OCI-LY3 (cell line): ENCODE data around the gene ASCC2.
"Not testable (repeated sequence)": the region's sequence is repeated elsewhere in the genome, so short reads cannot be mapped to it uniquely, and the experiment has no call there.

Experiments
- H2AFZ ChIP-seq: fragments of 200-600, 300-600 bp; shearing (Covaris generic); 2 replicates; pipeline ENCODE4 v1.6.0; 2014; ENCODE audit warnings: antibody characterized with exemption, low read depth, low read length
- H3K27ac ChIP-seq: fragments of 200-600, 300-600 bp; sonication (generic); 2 replicates; pipeline ENCODE4 v1.5.1; 2014; ENCODE audit warnings: mild to moderate bottlenecking, low read length, moderate library complexity, mixed read lengths
- H3K27me3 ChIP-seq: fragments of 200-600, 300-600 bp; sonication (generic); 2 replicates; pipeline ENCODE4 v1.6.1; 2014; ENCODE audit warnings: low read depth, low read length, mixed read lengths
- H3K36me3 ChIP-seq: fragments of 200-600, 300-600 bp; sonication (generic); replicated peaks from 2 replicates; pipeline ENCODE3; 2014; ENCODE audit warnings: low read depth, low read length, mixed read lengths
- H3K4me1 ChIP-seq: fragments of 300-600, 200-600 bp; sonication (generic); 2 replicates; pipeline ENCODE4 v1.6.1; 2014; ENCODE audit warnings: low read length, mixed read lengths
- H3K4me2 ChIP-seq: fragments of 200-600, 300-600 bp; sonication (generic); 2 replicates; pipeline ENCODE4 v1.6.1; 2014; ENCODE audit warnings: low read length, mixed read lengths
- H3K4me3 ChIP-seq: fragments of 300-600, 200-600 bp; sonication (generic); 2 replicates; pipeline ENCODE4 v1.5.1; 2014; ENCODE audit warnings: antibody characterized with exemption, mild to moderate bottlenecking, low read length, moderate library complexity
- H3K79me2 ChIP-seq: fragments of 300-600, 200-600 bp; shearing (Covaris generic); 2 replicates; pipeline ENCODE4 v1.6.1; 2014; ENCODE audit warnings: mild to moderate bottlenecking, low read length, mixed read lengths
- H3K9ac ChIP-seq: fragments of 300-600, 200-600 bp; shearing (Covaris generic); 2 replicates; pipeline ENCODE4 v1.6.0; 2014; ENCODE audit warnings: mild to moderate bottlenecking, low read length, moderate library complexity
- H3K9me3 ChIP-seq: fragments of 200-600, 300-600 bp; shearing (Covaris generic); 2 replicates; pipeline ENCODE4 v1.6.1; 2014; ENCODE audit warnings: low read length, mixed read lengths; ENCODE audit not compliant: insufficient read depth
- H4K20me1 ChIP-seq: fragments of 200-600, 300-600 bp; sonication (generic); 2 replicates; pipeline ENCODE4 v1.6.1; 2016; ENCODE audit warnings: low read length, mixed read lengths; ENCODE audit not compliant: insufficient read depth
- CTCF ChIP-seq: fragments of 200-600, 300-600 bp; sonication (generic); IDR thresholded peaks from 2 replicates; pipeline ENCODE4 v1.5.1; 2014; ENCODE audit warnings: antibody characterized with exemption, low read length, low read depth
- EZH2phosphoT487 ChIP-seq: fragments of 200-600 bp; shearing (Covaris generic); IDR thresholded peaks from 2 replicates; pipeline ENCODE4 v1.6.1; 2018; ENCODE audit warnings: antibody characterized with exemption, mixed run types, low read depth

Gene ASCC2

DNA sequence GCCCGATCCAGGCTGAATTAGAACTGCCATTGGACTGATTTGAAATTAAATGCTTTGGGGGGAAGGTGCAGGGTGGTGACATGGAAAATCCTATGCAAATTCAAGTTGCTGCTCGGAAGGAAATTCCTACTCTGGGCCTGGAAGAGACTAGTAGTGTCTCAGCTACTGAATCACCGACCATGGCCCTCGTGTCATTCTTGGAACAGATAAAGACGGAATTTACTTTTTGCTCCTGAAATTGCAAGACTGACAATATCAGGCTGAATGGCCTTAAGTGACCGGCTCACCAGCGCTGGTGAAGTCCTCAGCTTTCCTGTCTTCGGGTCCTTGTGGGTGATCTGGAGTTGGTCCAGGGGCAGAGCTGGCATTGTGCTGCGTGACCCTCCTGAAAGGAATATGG lies 6.1 kb downstream of the ASCC2 start:
- H4K20me1 ChIP-seq, result no peaks in the 10 kb centered on the region

DNA sequence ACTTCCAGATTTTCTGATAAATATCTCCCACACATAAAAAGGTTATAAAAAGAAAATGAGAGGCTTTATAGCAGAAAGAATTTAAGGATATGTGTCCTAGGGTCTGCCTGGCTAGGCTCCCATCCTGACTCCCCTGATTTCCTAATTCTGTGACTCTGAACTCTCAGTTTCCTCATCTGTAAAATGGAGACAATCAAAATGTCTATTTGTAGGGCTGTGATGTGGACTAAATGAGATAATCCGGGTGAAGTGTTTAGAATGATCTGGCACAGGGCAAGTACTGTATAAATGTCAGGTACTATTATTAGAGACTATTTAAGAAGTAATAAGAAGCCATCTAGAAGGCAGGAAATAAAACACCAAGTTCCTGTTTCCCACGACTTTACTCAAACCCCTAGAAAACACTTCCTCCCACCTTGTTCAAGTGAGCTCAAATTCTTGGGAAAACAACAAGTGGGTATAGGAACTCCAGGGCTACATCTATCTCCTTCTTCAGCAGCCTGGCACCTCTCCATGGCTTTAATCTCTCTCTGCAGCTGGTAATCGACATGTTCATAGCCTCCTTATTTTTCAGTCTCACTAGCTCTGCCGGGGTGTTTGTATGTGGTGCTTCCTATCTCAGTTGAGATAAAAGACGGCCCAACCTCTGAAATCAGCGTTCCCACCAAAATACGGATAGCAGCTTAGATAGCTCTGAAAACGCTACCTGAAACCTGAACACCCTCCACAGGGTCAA lies 6.7 kb downstream of the ASCC2 start:
- Histone ChIP-seq H3K4me1 (no peaks in the 10 kb centered on the region), H3K4me2 (no peak overlapping the region), H3K9ac (no peak overlapping the region), H3K27ac (no peak overlapping the region), H3K79me2 (0 out of 2 replicates have a peak, but pooled peaks cover 3% of the 10 kb centered on the region), H3K36me3 (peaks cover 23% of the 10 kb centered on the region), H2AFZ (no peak overlapping the region), H3K9me3 (no peaks in the 10 kb centered on the region), H3K4me3 (no peak overlapping the region), H4K20me1 (no peaks in the 10 kb centered on the region), H3K27me3 (no peaks in the 10 kb centered on the region)
- no peak for TF ChIP-seq EZH2phosphoT487
- no peak for TF ChIP-seq CTCF

More for the DNA sequence above, 6.1 kb downstream of the ASCC2 start:
- Histone ChIP-seq H3K36me3 (peaks cover 23% of the 10 kb centered on the region), H3K4me3 (no peak overlapping the region), H2AFZ (no peak overlapping the region), H3K79me2 (peaks cover 8% of the 10 kb centered on the region), H3K9me3 (no peaks in the 10 kb centered on the region), H3K27ac (no peak overlapping the region), H3K4me2 (no peak overlapping the region), H3K9ac (no peak overlapping the region), H3K4me1 (peaks cover 2% of the 10 kb centered on the region), H3K27me3 (no peaks in the 10 kb centered on the region)
- TF ChIP-seq CTCF (no peak), EZH2phosphoT487 (no peak)

- Histone ChIP-seq H3K27me3 (no peaks in the 10 kb centered on the region), H3K36me3 (peaks cover 23% of the 10 kb centered on the region), H3K79me2 (0 out of 2 replicates have a peak, but pooled peaks cover 1% of the 10 kb centered on the region), H3K9me3 (no peaks in the 10 kb centered on the region), H2AFZ (no peak overlapping the region), H3K27ac (no peak overlapping the region), H3K4me2 (no peak overlapping the region), H3K4me3 (no peak overlapping the region), H3K4me1 (no peaks in the 10 kb centered on the region), H4K20me1 (no peaks in the 10 kb centered on the region), H3K9ac (no peak overlapping the region)
- TF ChIP-seq EZH2phosphoT487 (no peak), CTCF (no peak)
These were observed 7.5 kb downstream of the ASCC2 start for GRCh38 chr22:29830585-29830984.

DNA sequence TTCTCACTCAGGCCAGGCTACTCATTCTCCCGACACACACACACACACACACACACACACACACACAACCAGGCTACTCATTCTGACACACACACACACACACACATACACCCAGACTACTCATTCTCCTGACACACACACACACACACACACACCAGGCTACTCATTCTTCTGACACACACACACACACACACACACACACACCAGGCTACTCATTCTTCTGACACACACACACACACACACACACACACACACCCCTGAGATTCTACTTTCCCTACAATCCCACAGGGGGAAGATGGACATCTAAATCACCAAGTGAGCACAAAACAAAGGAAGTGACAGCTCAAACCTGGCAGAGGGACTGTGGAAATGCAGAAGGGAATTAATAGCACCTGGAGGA lies 10.3 kb downstream of the ASCC2 start:
- not testable (repeated sequence) for H3K4me1 ChIP-seq, H3K27ac ChIP-seq, H3K9me3 ChIP-seq, H3K79me2 ChIP-seq, H4K20me1 ChIP-seq, H3K27me3 ChIP-seq, H2AFZ ChIP-seq, H3K4me3 ChIP-seq, H3K4me2 ChIP-seq, H3K9ac ChIP-seq
- H3K36me3 ChIP-seq, result peaks cover 38% of the 10 kb centered on the region
